ENCODE results near the gene ANKRD39.
"Not testable (repeated sequence)": the region's sequence is repeated elsewhere in the genome, so short reads cannot be mapped to it uniquely, and the experiment has no call there.

The ANKRD39 gene

GRCh38 chr2:96857667-96858372 is at the start of gene ANKRD39:
ANKRD39 (minus strand) TSS chr2:96858016; CDS start chr2:96857987, 29 bp downstream.
- DNase-seq: peak; percentile 77

GRCh38 chr2:96906729-96907114 is 48.9 kb upstream of the ANKRD39 start:
- no peak for DNase-seq

DNA sequence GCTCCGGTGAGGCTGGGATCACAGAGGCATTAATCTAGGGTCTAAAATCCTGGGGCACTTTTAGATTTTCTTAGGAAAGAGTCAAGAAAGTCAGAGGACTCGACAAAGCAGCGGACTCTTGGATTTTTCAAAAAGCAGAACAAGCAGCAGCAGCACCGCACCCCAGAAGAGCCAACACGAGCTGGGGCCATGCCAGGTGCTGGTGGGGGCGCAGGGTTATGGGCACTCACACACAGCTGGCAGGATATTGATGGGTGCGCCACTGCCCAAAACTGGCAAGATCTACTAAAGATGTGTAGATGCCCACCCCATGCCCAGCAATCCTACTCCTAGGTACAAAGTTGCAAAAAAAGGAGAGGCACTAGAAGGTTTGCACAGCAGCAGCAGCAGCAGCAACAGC is 46.0 kb upstream of the ANKRD39 start:
- no peak for DNase-seq

GRCh38 chr2:96903318-96903717 is 45.5 kb upstream of the ANKRD39 start:
- DNase-seq: no peak

- DNase-seq: no peak
Measured at GRCh38 chr2:96900237-96900636, 42.4 kb upstream of the ANKRD39 start.

DNA sequence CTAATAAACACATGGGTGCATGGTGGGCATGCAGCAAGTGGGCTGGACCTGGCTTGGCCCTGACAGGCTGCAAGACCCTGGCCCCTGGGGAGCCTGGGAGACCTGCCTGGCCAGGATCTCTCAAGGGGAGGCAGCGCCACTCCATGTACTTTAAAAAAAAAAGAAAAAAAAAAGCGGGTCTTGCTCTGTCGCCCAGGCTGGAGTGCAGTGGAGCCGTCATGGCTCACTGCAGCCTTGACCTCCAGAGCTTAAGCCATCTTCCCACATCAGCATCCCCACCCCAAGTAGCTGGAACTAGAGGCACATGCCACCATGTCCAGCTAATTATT is 41.6 kb upstream of the ANKRD39 start:
- DNase-seq: no peak

DNA sequence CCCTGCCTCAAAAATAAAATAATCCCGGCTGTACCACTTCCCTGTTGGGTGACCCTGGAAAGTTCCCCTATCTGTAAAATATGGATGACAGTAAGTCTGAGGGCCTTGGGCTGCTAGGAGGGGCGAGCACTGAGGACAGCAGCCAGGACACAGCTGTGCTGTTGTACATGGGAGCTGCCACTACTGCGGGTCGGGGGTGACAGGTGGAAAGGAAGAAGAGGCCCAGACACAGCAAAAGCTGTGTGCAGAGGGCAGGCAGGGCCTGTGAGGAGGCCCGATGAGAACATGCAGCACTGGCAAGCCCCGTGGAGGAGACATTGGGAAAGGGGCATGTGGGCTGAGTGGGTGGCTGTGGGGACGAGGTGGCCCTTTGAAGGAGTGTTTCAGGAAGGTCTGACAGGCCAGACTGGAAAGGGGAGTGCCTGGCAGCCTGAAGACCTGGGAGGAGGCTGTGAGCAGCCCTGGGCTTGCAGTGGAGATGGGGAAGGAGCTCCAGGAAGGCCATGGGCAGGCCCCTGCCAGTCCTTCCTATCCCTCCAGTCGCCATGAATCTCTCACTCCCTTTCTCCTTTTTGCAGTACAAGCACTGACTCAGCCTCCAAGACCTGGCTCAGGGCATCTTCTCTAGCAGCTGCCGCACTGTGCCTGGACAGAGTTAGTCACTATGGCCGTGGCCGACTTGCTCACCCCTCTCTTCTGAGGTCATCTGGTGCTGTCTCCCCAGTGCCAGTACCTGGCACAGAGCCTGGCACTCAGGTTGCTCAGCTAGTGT is 41.0 kb upstream of the ANKRD39 start:
- no peak for DNase-seq

DNA sequence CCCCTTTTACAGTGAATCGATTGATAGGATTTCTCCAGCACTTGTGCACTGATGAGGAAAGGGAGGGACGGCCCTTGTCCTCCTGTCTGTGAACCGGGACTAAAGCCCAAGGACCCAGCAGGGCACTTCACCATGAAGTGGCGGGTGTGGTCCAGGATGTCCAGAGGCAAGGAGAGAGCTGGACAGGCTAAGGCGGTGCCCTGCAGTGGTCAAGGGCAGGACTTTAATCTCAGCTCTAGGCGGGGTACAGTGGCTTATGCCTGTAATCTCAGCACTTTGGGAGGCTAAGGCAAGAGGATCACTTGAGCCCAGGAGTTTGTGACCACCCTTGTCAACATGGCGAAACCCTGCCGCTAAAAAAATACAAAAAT is 40.3 kb upstream of the ANKRD39 start:
- no peak for DNase-seq

GRCh38 chr2:96897491-96898134 is 39.8 kb upstream of the ANKRD39 start:
- DNase-seq: no peak

GRCh38 chr2:96895746-96896651 is 38.2 kb upstream of the ANKRD39 start:
- peak; percentile 82 for DNase-seq

GRCh38 chr2:96895032-96895745 is 37.4 kb upstream of the ANKRD39 start:
- peak; percentile 40 for DNase-seq

GRCh38 chr2:96894151-96894531 is 36.3 kb upstream of the ANKRD39 start:
- no peak for DNase-seq

- no peak for DNase-seq
Measured at GRCh38 chr2:96893289-96894150, 35.7 kb upstream of the ANKRD39 start.

- DNase-seq: no peak
Measured at GRCh38 chr2:96891591-96892333, 33.9 kb upstream of the ANKRD39 start.

GRCh38 chr2:96890726-96891385 is 33.0 kb upstream of the ANKRD39 start:
- DNase-seq: no peak

DNA sequence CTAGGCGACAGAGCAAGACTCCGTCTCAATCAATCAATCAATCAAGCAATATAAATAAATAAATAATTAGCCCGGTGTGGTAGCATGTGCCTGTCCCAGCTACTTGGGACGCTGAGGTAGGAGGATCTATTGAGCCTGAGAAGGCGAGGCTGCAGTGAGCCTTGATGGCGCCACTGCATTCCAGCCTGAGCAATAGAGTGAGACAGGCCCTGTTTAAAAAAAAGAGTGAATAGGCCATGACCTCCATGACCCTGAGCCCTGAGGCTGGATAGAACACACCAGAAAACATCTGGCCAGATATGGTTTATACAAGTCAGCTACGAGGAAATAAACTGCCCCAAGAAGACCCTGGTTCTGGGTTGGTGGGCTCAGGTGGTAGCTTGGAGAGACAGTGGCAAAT is 32.4 kb upstream of the ANKRD39 start:
- DNase-seq: no peak

GRCh38 chr2:96889502-96889901 is 31.7 kb upstream of the ANKRD39 start:
- not testable (repeated sequence) for DNase-seq

DNA sequence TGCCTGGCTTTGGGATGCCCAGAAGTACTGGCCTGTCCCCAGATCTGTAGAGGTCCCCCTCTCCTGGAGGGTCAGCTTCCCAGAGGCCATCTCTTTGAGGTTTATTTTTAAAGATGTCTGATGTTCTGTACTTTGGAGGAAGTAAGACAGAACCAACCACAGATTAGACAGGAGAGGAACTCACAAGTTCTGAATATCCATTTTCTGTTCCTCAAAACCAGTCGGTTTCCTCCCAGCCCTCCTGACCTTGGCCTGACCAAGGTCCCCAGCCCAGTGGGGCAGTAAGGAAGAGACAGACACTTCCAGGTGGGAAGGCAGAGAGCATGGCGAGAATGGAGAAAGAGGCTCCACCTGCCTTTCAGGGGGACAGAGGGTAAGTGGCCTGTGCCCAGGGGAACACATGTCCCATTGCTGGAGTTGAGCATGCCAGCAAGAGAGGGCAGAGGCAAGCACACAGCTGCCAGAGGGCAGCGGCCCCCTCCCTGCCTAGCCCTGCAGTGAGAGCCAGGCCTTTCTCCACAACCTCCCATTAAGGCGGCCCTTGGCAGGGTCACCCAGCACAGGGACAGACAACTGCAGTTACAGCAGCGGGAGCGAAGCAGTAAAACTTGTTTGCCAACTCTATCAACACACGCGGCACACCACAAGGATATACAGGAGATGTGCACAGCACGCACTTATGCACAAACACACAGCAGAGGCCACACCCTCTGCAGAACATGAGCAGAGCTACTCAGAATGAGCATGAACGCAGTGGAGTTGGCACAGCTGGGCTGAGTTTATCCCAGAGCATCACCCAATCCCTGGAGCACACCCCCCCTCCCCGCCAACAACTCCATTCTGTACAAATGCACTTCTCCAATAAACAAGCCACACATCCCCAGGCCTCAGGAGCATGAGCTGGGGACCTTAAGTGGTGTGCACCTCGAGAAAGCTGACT is 30.5 kb upstream of the ANKRD39 start:
- DNase-seq: peak; percentile 49

- DNase-seq: no peak
Measured at GRCh38 chr2:96887493-96888012, 29.7 kb upstream of the ANKRD39 start.
